Skeletal muscle tissue (tissue), 4 donors: ENCODE measurements around the gene MYO3B. TPM values are rescaled to one million over a fixed set of nuclear protein-coding genes. Genes with fewer than 3 reads are reported as not detected.

ENCODE experiments used
- H3K27ac ChIP-seq: one replicate; pipeline ENCODE4 v1.7.0; 2013; ENCODE audit warnings: mild to moderate bottlenecking, low read depth, low read length, inconsistent platforms
- H3K27me3 ChIP-seq, 3 donors: one replicate each; pipeline ENCODE4 v1.7.0; 2013; ENCODE audit warnings: low read length in 3 of 3; ENCODE audit not compliant: control insufficient read depth in 3 of 3, insufficient read depth in 3 of 3
- H3K36me3 ChIP-seq, 3 donors: one replicate each; pipeline ENCODE4 v1.7.0; 2013; ENCODE audit warnings: low read length in 3 of 3; ENCODE audit not compliant: control insufficient read depth in 3 of 3, insufficient read depth in 3 of 3
- H3K4me1 ChIP-seq, 3 donors: one replicate each; pipeline ENCODE4 v1.7.0; 2013; ENCODE audit warnings: low read length in 3 of 3, mild to moderate bottlenecking in 3 of 3; ENCODE audit not compliant: control insufficient read depth in 3 of 3, insufficient read depth in 3 of 3
- H3K4me3 ChIP-seq, 3 donors: one replicate each; pipeline ENCODE4 v1.7.0; 2013; ENCODE audit warnings: low read length in 3 of 3
- H3K9ac ChIP-seq, 3 donors: one replicate each; pipeline ENCODE4 v1.7.0; 2013; ENCODE audit warnings: low read length in 3 of 3, mild to moderate bottlenecking in 3 of 3, moderate library complexity in 2 of 3, low read depth in 1 of 3
- H3K9me3 ChIP-seq, 3 donors: one replicate each; pipeline ENCODE4 v1.7.0; 2013; ENCODE audit warnings: low read length in 3 of 3; ENCODE audit not compliant: control insufficient read depth in 3 of 3
- total RNA-seq: library from RNA; depleted of rRNA; stranded (reverse); fragments of >200 nt; gene quantifications from one replicate; pipeline ENCODE4 v1.2.3, GENCODE V29; 2014
- donor health status: Osteomylitis.

MYO3B gene
- total RNA-seq, 1 donor from 2014 or later, result under 0.01 TPM

- Histone ChIP-seq H3K4me1 (no peaks in the 10 kb centered on the region), H3K27ac (no peak overlapping the region), H3K27me3 (no peaks in the 10 kb centered on the region), H3K9ac (no peak overlapping the region), H3K36me3 (no peaks in the 10 kb centered on the region), H3K4me3 (no peak overlapping the region), H3K9me3 (no peaks in the 10 kb centered on the region)
These were observed 51.2 kb downstream of the MYO3B start for GRCh38 chr2:170229125-170229524.

GRCh38 chr2:170229744-170230143 is 51.8 kb downstream of the MYO3B start:
- Histone ChIP-seq H3K9ac (no peak overlapping the region), H3K4me3 (no peak overlapping the region), H3K27me3 (no peaks in the 10 kb centered on the region), H3K9me3 (no peaks in the 10 kb centered on the region), H3K27ac (no peak overlapping the region), H3K4me1 (no peaks in the 10 kb centered on the region), H3K36me3 (no peaks in the 10 kb centered on the region)

- H3K27ac ChIP-seq, result no peak overlapping the region
- no peaks in the 10 kb centered on the region for H3K36me3 ChIP-seq
- H3K9me3 ChIP-seq, result no peaks in the 10 kb centered on the region
- H3K4me3 ChIP-seq, result no peak overlapping the region
- peaks cover 3 to 7% (median 5%) of the 10 kb centered on the region in 3 donors for H3K27me3 ChIP-seq
- no peaks in the 10 kb centered on the region for H3K4me1 ChIP-seq
- H3K9ac ChIP-seq, result no peak overlapping the region
These were observed 58.1 kb downstream of the MYO3B start for GRCh38 chr2:170235860-170236679.

GRCh38 chr2:170236680-170237047 is 58.7 kb downstream of the MYO3B start:
- Histone ChIP-seq H3K4me3 (no peak overlapping the region), H3K4me1 (no peaks in the 10 kb centered on the region), H3K9me3 (no peaks in the 10 kb centered on the region), H3K27ac (no peak overlapping the region), H3K36me3 (no peaks in the 10 kb centered on the region), H3K27me3 (peaks cover 3 to 7% (median 5%) of the 10 kb centered on the region in 3 donors), H3K9ac (no peak overlapping the region)

- Histone ChIP-seq H3K9ac (no peak overlapping the region), H3K27ac (no peak overlapping the region), H3K4me3 (no peak overlapping the region), H3K4me1 (no peaks in the 10 kb centered on the region), H3K9me3 (no peaks in the 10 kb centered on the region), H3K36me3 (no peaks in the 10 kb centered on the region), H3K27me3 (peaks cover 3 to 7% (median 5%) of the 10 kb centered on the region in 3 donors)
These were observed 59.7 kb downstream of the MYO3B start for GRCh38 chr2:170237572-170238120.

GRCh38 chr2:170238776-170239175 is 60.8 kb downstream of the MYO3B start:
- Histone ChIP-seq H3K36me3 (no peaks in the 10 kb centered on the region), H3K4me1 (no peaks in the 10 kb centered on the region), H3K9me3 (no peaks in the 10 kb centered on the region), H3K9ac (no peak overlapping the region), H3K27ac (no peak overlapping the region), H3K4me3 (no peak overlapping the region), H3K27me3 (peaks cover 3 to 7% (median 5%) of the 10 kb centered on the region in 3 donors)

- Histone ChIP-seq H3K27me3 (peaks cover 3 to 7% (median 5%) of the 10 kb centered on the region in 3 donors), H3K9ac (no peak overlapping the region), H3K9me3 (no peaks in the 10 kb centered on the region), H3K4me3 (no peak overlapping the region), H3K4me1 (no peaks in the 10 kb centered on the region), H3K36me3 (no peaks in the 10 kb centered on the region), H3K27ac (no peak overlapping the region)
These were observed 62.7 kb downstream of the MYO3B start for GRCh38 chr2:170240629-170241028.

GRCh38 chr2:170241756-170242155 is 63.8 kb downstream of the MYO3B start:
- Histone ChIP-seq H3K4me3 (no peak overlapping the region), H3K27me3 (peaks cover 3 to 7% (median 5%) of the 10 kb centered on the region in 3 donors), H3K9ac (no peak overlapping the region), H3K27ac (no peak overlapping the region), H3K36me3 (no peaks in the 10 kb centered on the region), H3K9me3 (no peaks in the 10 kb centered on the region), H3K4me1 (no peaks in the 10 kb centered on the region)

GRCh38 chr2:170243118-170243837 is 65.3 kb downstream of the MYO3B start:
- H3K9me3 ChIP-seq, result no peaks in the 10 kb centered on the region
- H3K27ac ChIP-seq, result no peak overlapping the region
- peaks cover 3 to 7% (median 5%) of the 10 kb centered on the region in 3 donors for H3K27me3 ChIP-seq
- H3K9ac ChIP-seq, result no peak overlapping the region
- H3K4me1 ChIP-seq, result no peaks in the 10 kb centered on the region
- no peak overlapping the region for H3K4me3 ChIP-seq
- H3K36me3 ChIP-seq, result no peaks in the 10 kb centered on the region

GRCh38 chr2:170243898-170244297 is 66.0 kb downstream of the MYO3B start:
- H3K4me1 ChIP-seq, result no peaks in the 10 kb centered on the region
- H3K4me3 ChIP-seq, result no peak overlapping the region
- H3K27me3 ChIP-seq, result peaks cover under 1 to 7% (median 1%) of the 10 kb centered on the region in 3 donors
- H3K27ac ChIP-seq, result no peak overlapping the region
- H3K36me3 ChIP-seq, result no peaks in the 10 kb centered on the region
- no peak overlapping the region for H3K9ac ChIP-seq
- H3K9me3 ChIP-seq, result no peaks in the 10 kb centered on the region
